H1 (cell line): ENCODE results near the gene IPO7. TPM values are rescaled to one million over a fixed set of nuclear protein-coding genes. Genes with fewer than 3 reads are reported as not detected.
A peak's percentile ranks its signal among the peaks of the same experiment; 100 is the strongest.

ENCODE experiments used
- BACH1 ChIP-seq: IDR thresholded peaks from 2 replicates; pipeline ENCODE4 v1.6.1; 2012; ENCODE audit warnings: low read length, improper control_type of control experiment
- BCL11A ChIP-seq, 2 experiments: IDR thresholded peaks; one replicate each; pipeline ENCODE4 v1.6.1; 2011; ENCODE audit warnings: low read depth in 2 of 2, low read length in 2 of 2, mild to moderate bottlenecking in 2 of 2
- BRCA1 ChIP-seq: IDR thresholded peaks from 2 replicates; pipeline ENCODE4 v1.6.1; 2012; ENCODE audit warnings: low read depth, low read length, improper control_type of control experiment
- CEBPB ChIP-seq: IDR thresholded peaks from 2 replicates; pipeline ENCODE4 v1.6.1; 2012; ENCODE audit warnings: low read depth, low read length
- CHD1 ChIP-seq: IDR thresholded peaks from 2 replicates; pipeline ENCODE4 v1.6.1; 2012; ENCODE audit warnings: low read depth, low read length, improper control_type of control experiment
- CHD2 ChIP-seq: IDR thresholded peaks from 2 replicates; pipeline ENCODE4 v1.6.1; 2012; ENCODE audit warnings: low read length, improper control_type of control experiment
- CREB1 ChIP-seq: IDR thresholded peaks from 2 replicates; pipeline ENCODE4 v1.6.1; 2012; ENCODE audit warnings: inconsistent platforms
- CTBP2 ChIP-seq: IDR thresholded peaks from 2 replicates; pipeline ENCODE4 v1.7.0; 2011; ENCODE audit warnings: borderline replicate concordance, mild to moderate bottlenecking, moderate library complexity, mixed read lengths, low read length; ENCODE audit not compliant: insufficient read depth, insufficient read length
- EGR1 ChIP-seq: IDR thresholded peaks from 2 replicates; pipeline ENCODE4 v1.6.1; 2011; ENCODE audit warnings: low read depth, low read length, borderline replicate concordance
- GABPA ChIP-seq: IDR thresholded peaks from 2 replicates; pipeline ENCODE4 v1.6.1; 2011; ENCODE audit warnings: mild to moderate bottlenecking, low read length, moderate library complexity, borderline replicate concordance; ENCODE audit not compliant: insufficient read depth
- GTF2F1 ChIP-seq: IDR thresholded peaks from 2 replicates; pipeline ENCODE4 v1.6.1; 2012; ENCODE audit warnings: low read depth, low read length, improper control_type of control experiment, borderline replicate concordance
- NANOG ChIP-seq: IDR thresholded peaks from 2 replicates; pipeline ENCODE4 v1.6.1; 2011; ENCODE audit warnings: low read length, low read depth, mild to moderate bottlenecking, inconsistent platforms; ENCODE audit not compliant: insufficient read depth, poor library complexity, severe bottlenecking
- NRF1 ChIP-seq: IDR thresholded peaks from 2 replicates; pipeline ENCODE4 v1.6.1; 2011; ENCODE audit warnings: mild to moderate bottlenecking, low read depth, low read length, improper control_type of control experiment
- RBBP5 ChIP-seq: IDR thresholded peaks from 2 replicates; pipeline ENCODE4 v1.7.1; 2012; ENCODE audit warnings: low read depth, mild to moderate bottlenecking, inconsistent platforms, low read length, moderate library complexity, borderline replicate concordance
- RFX5 ChIP-seq: IDR thresholded peaks from 2 replicates; pipeline ENCODE4 v1.6.1; 2011; ENCODE audit warnings: low read depth, low read length, improper control_type of control experiment, borderline replicate concordance
- SAP30 ChIP-seq: fragments of 300-600 bp; sonication (generic); IDR thresholded peaks from 2 replicates; pipeline ENCODE4 v1.7.1; 2012; ENCODE audit warnings: low read length, moderate library complexity, mild to moderate bottlenecking, inconsistent platforms; ENCODE audit not compliant: insufficient read depth, insufficient replicate concordance
- SP1 ChIP-seq: IDR thresholded peaks from 2 replicates; pipeline ENCODE4 v1.6.1; 2011; ENCODE audit warnings: low read depth, low read length
- SP2 ChIP-seq: IDR thresholded peaks from 2 replicates; pipeline ENCODE4 v1.6.1; 2012; ENCODE audit warnings: mild to moderate bottlenecking, low read length, inconsistent platforms
- SUZ12 ChIP-seq: fragments of 200-600 bp; sonication (generic); IDR thresholded peaks from 2 replicates; pipeline ENCODE4 v1.6.1; 2012; ENCODE audit warnings: mild to moderate bottlenecking, inconsistent platforms, low read length, moderate library complexity, mixed read lengths
- TAF1 ChIP-seq: IDR thresholded peaks from 2 replicates; pipeline ENCODE4 v1.6.1; 2011; ENCODE audit warnings: mild to moderate bottlenecking, low read depth, low read length
- TAF7 ChIP-seq: optimal IDR thresholded peaks from 2 replicates; pipeline ENCODE3; 2011; ENCODE audit warnings: low read depth, mild to moderate bottlenecking, inconsistent platforms, low read length, moderate library complexity, borderline replicate concordance
- TBP ChIP-seq: IDR thresholded peaks from 2 replicates; pipeline ENCODE4 v1.6.1; 2011; ENCODE audit warnings: low read depth, low read length, improper control_type of control experiment
- polyA plus RNA-seq, 7 experiments: library from polyadenylated mRNA; depleted of rRNA in 3 of 7; stranded (reverse) in 5 of 7; unstranded in 2 of 7; fragments of >200 nt in 5 of 7; fragments of 200-250 nt in 2 of 7; gene quantifications; 1 replicate in 5 of 7; 2 replicates in 1 of 7; 4 replicates in 1 of 7; pipeline versions ENCODE4 v1.2.1 to v1.2.3, GENCODE V29; 2011 to 2013; ENCODE audit warnings: missing spikeins in 2 of 7, mixed read lengths in 2 of 7
- total RNA-seq: library from RNA; stranded (reverse); fragmentation: NEBNext Ultra II Directional; extraction: Animal tissue kit (Norgen Biotek cat#: 25700); gene quantifications from 2 replicates; pipeline ENCODE4 v1.2.1, GENCODE V29; 2021
- TF ChIP-seq, protein P1 (sequence below): IDR thresholded peaks from 2 replicates; pipeline ENCODE4 v1.6.1; 2012; ENCODE audit warnings: inconsistent platforms

IPO7 gene
- total and polyA plus RNA-seq, 2 of the 8 experiments (the other 6 are each of a cell fraction or from before 2014, with no cell fraction given) = 45.9 to 259 TPM

DNA sequence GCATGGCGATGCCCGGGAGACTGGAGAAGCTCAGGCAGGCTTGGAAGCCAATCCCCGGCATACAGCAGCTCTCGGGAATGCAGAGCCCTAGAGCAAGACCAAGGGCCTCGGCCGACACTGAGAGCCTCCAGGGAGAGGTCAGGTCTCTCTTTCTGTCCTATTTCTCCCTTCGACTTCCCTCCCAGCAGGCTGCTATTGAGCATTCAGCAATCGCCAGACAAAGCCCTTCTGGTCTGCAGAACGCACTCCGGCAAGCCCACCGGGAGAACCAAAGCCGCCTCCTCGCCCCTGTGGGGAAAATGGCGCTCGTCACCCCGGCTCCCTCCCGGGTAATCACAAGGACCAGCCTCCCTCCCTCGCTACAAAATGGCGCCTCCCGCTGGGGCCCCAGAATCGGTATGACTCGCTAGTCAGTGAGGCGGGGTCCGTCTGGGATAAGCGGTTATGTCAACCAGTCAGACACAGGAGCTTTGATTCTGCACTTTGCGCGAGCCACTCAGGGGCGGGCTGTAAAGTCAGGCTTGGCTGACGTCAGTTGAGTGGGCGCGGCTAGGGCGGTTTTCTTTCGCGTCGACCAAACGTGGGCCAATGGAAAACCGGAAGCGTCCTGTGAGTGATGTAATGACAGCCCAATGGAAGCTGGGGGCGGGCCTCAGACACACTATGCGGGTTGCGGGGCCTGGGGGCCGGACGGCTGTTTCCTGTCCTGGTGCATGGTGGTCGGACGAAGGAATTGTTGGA, 76.0 kb downstream of the IPO7 start, which contains the start of gene ZNF143 (continued):
- TF ChIP-seq BACH1 = no peak
- peak; percentile 86 for TF ChIP-seq CHD2
- peak; percentile 84; the same call in 1 of the 2 replicates for TF ChIP-seq GABPA
- TF ChIP-seq CTBP2 = no peak
- no peak for TF ChIP-seq RBBP5
- TF ChIP-seq NRF1 = no peak
- TF ChIP-seq BRCA1 = no peak; the same call in 1 of the 2 replicates
- no peak for TF ChIP-seq RFX5
- peak; percentile 95 for TF ChIP-seq SP1
- peak; percentile 36; the same call in 1 of the 2 replicates for TF ChIP-seq EGR1
- peak; percentile 50; the same call in 1 of the 2 replicates for TF ChIP-seq GTF2F1
- TF ChIP-seq NANOG = peak; percentile 31
- TF ChIP-seq, protein P1, sequence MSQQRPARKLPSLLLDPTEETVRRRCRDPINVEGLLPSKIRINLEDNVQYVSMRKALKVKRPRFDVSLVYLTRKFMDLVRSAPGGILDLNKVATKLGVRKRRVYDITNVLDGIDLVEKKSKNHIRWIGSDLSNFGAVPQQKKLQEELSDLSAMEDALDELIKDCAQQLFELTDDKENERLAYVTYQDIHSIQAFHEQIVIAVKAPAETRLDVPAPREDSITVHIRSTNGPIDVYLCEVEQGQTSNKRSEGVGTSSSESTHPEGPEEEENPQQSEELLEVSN = peak; percentile 31; the same call in 1 of the 2 replicates
- TF ChIP-seq SUZ12 = no peak
- TF ChIP-seq BCL11A (IDR thresholded peaks at IDR 0.05; ENCODE audit: low read depth in 2 of 2, low read length in 2 of 2) = no peak
- TF ChIP-seq CHD1 = peak; percentile 68
- TF ChIP-seq SP2 = peak; percentile 91
- peak; percentile 89 for TF ChIP-seq TBP
- peak; percentile 96 for TF ChIP-seq CREB1
- TF ChIP-seq SAP30 = peak; percentile 98
- peak; percentile 93 for TF ChIP-seq TAF7
- no peak for TF ChIP-seq CEBPB
- peak; percentile 90 for TF ChIP-seq TAF1
